ENCODE measurements around the gene SYCE1. TPM values are rescaled to one million over a fixed set of nuclear protein-coding genes. Genes with fewer than 3 reads are reported as not detected.
A peak's percentile ranks its signal among the peaks of the same experiment; 100 is the strongest.
"Not testable (repeated sequence)": the region's sequence is repeated elsewhere in the genome, so short reads cannot be mapped to it uniquely, and the experiment has no call there.

Gene SYCE1, protein sequence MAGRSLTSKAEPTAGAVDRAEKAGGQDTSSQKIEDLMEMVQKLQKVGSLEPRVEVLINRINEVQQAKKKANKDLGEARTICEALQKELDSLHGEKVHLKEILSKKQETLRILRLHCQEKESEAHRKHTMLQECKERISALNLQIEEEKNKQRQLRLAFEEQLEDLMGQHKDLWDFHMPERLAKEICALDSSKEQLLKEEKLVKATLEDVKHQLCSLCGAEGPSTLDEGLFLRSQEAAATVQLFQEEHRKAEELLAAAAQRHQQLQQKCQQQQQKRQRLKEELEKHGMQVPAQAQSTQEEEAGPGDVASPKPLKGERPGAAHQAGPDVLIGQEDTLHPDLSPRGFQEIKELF
- not detected for total RNA-seq

DNA sequence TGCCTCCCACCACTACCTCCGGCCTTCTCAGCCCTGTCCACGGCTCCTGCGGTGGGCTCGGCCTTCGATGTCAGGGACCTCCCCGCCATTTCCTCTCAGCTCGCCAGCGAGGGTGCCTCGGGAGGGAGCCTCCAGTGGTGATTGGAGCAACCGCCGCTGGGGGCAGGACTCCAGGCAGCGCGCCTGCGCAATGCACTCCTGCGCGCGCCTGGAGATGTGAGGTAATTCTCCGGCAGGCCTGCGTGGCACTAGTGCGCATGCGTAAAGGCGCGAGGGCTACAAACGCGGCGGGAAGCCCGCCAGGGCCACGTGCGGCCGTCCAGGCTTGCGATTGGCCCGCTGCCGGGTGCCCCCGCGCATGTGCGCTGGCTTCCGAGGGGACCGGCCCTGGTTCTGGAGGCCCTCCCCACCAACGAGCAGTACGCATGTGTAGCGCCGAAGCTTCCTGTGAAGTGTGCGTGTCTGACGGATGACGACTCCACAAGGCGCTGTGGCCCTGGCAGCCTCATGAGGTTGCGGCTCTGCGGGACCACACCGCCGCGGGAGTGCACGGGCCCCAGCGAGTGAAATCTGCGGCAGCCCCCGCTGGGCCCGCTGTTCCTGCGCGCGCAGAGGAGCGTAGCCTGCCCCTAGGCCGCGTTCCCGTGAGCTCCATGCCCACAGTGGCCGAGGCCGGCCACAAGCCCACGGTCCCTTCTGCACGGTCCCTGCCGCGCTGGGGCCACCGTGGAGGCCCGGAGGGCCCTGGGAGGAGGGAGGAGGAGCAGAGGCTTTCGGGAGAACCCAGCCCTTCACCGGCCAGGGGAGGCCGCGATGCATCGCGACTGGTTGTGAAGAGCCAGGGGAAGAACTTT lies at the start of gene SYCE1:
Gene SYCE1 (minus strand): TSS at position 143 of the 854 bp plus-strand sequence. CDS start 54 bp downstream, at position 89.
- H3K27me3 ChIP-seq: no peaks in the 10 kb centered on the region
- H3K4me3 ChIP-seq: no peak within 1 kb of the TSS
- DNase-seq: no peak
- no peak within 1 kb of the TSS for H3K9ac ChIP-seq (ENCODE audit: low read depth in 2 of 2, low read length in 2 of 2)
- intact Hi-C loops (cut with DNase I): no loop called here
- H3K4me1 ChIP-seq: no peaks in the 10 kb centered on the region
- no peaks in the 10 kb centered on the region for H3K9me3 ChIP-seq
- H3K36me3 ChIP-seq: no peaks in the 10 kb centered on the region
- no peak within 1 kb of the TSS for H3K27ac ChIP-seq
- TF ChIP-seq, protein P1, sequence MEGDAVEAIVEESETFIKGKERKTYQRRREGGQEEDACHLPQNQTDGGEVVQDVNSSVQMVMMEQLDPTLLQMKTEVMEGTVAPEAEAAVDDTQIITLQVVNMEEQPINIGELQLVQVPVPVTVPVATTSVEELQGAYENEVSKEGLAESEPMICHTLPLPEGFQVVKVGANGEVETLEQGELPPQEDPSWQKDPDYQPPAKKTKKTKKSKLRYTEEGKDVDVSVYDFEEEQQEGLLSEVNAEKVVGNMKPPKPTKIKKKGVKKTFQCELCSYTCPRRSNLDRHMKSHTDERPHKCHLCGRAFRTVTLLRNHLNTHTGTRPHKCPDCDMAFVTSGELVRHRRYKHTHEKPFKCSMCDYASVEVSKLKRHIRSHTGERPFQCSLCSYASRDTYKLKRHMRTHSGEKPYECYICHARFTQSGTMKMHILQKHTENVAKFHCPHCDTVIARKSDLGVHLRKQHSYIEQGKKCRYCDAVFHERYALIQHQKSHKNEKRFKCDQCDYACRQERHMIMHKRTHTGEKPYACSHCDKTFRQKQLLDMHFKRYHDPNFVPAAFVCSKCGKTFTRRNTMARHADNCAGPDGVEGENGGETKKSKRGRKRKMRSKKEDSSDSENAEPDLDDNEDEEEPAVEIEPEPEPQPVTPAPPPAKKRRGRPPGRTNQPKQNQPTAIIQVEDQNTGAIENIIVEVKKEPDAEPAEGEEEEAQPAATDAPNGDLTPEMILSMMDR (IDR thresholded peaks at IDR 0.05): no peak

DNA sequence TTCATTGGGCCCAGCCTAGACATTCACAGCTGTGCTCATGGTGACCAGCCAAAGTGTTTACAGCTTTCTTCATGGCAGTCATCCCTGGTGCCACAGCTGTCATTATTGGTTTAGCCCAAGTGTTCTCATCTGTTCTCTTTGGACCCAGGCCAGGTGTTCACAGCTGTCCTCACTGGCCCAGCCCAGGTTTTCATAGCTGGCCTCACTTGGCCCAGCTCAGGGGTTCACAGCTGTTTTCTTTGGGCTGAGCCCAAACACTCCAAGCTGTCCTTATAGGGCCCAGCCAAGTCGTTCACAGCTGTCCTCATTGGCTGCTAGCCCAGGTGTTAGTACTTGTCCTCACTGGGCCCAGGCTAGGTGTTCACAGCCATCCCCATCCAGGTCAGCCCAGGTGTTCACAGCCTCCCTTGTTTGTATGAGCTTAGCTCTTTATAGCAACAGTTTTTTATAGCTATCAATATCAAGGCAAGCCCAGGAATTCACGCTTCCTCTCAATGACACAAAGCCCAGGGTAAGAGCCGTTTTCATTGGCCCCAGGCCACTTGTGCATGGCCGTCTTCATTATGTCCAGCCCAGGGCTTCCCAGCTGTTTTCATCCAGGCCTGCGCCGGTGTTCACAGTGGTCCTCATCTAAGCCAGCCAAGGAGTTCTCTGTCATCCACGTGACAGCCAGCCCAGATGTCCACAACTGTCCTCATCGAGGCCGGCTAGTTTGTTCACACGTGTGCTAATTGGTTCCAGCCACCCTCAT lies 49.6 kb upstream of the SYCE1 start:
- peak; percentile 23 for DNase-seq
- TF ChIP-seq, protein P1 (IDR thresholded peaks at IDR 0.05): no peak
- intact Hi-C loops (cut with DNase I): no loop called here
- Histone ChIP-seq H3K9me3 (no peaks in the 10 kb centered on the region), H3K27me3 (no peaks in the 10 kb centered on the region), H3K4me3 (no peak overlapping the region), H3K36me3 (no peaks in the 10 kb centered on the region), H3K27ac (no peak overlapping the region), H3K4me1 (no peaks in the 10 kb centered on the region), H3K9ac (ENCODE audit: low read depth in 2 of 2, low read length in 2 of 2) (no peak overlapping the region)

DNA sequence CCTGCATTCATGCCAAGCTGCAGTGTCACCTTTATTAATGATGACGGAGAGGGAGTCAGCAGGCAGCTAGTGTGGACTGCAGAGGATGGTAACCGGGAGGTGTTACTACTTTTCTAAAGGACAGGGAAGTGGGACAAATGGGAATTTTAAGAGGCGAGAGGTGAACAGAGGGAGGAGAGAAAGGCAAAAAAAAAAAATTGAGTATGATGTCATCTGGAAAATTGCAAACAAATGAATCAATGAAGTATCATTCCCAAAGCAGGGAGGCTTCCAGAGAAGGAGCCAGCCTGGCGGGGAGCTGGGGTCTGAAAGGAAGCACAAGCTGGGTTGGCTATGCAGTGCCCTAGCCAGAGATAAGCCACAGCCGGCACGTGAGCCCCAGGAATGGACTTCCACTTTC lies 48.3 kb upstream of the SYCE1 start:
- no peak overlapping the region for H3K4me3 ChIP-seq
- no peak for DNase-seq
- H3K27me3 ChIP-seq: no peaks in the 10 kb centered on the region
- H3K9ac ChIP-seq (ENCODE audit: low read depth in 2 of 2, low read length in 2 of 2): no peak overlapping the region
- no peak overlapping the region for H3K27ac ChIP-seq
- TF ChIP-seq, protein P1 (IDR thresholded peaks at IDR 0.05): no peak
- no peaks in the 10 kb centered on the region for H3K9me3 ChIP-seq
- H3K4me1 ChIP-seq: no peaks in the 10 kb centered on the region
- no peaks in the 10 kb centered on the region for H3K36me3 ChIP-seq
- intact Hi-C loops (cut with DNase I): no loop called here

DNA sequence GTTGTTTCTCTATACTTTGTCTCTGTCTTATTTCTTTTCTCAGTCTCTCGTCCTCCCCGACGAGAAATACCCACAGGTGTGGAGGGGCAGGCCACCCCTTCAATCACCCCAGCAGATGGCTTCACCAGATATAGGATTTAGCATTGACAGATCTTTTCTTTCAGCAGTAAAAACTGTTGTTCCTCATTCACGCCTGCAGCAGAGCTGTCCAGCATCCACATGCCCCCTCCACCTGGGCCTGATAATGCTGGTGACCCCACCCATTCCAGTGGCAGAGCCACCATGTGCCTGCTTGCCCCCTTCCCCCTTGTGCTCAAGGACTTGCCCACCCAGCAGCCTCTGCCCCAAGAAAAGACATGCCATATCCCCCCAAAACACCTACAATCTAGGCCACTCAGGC lies 45.7 kb upstream of the SYCE1 start:
- TF ChIP-seq, protein P1 (IDR thresholded peaks at IDR 0.05): no peak
- Histone ChIP-seq H3K9me3 (no peaks in the 10 kb centered on the region), H3K4me1 (no peaks in the 10 kb centered on the region), H3K27ac (no peak overlapping the region), H3K9ac (ENCODE audit: low read depth in 2 of 2, low read length in 2 of 2) (no peak overlapping the region), H3K27me3 (no peaks in the 10 kb centered on the region), H3K4me3 (no peak overlapping the region), H3K36me3 (no peaks in the 10 kb centered on the region)
- intact Hi-C loops (cut with DNase I): no loop called here
- no peak for DNase-seq

DNA sequence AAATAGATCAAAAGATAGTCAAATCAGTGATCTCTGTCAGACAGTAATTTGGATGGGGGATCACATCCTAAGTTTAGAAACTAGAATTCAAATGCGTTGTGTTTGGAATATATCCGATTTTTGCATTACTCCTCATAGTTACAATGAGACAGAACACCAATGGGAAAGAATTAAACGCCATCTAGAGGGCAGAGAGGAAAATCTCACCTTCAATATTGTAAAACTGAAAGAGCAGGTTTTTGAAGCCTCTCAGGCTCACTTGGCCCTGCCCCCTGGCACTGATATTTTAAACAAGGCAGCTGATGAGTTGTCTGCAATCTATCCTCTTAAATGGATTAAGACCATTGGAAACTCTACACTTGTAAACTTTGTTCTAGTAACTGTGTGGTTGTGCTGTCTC lies 43.5 kb upstream of the SYCE1 start:
- no peaks in the 10 kb centered on the region for H3K4me1 ChIP-seq
- TF ChIP-seq, protein P1 (IDR thresholded peaks at IDR 0.05): no peak
- no peak overlapping the region for H3K4me3 ChIP-seq
- no peaks in the 10 kb centered on the region for H3K27me3 ChIP-seq
- intact Hi-C loops (cut with DNase I): no loop called here
- no peak overlapping the region for H3K9ac ChIP-seq (ENCODE audit: low read depth in 2 of 2, low read length in 2 of 2)
- DNase-seq: no peak
- H3K36me3 ChIP-seq: no peaks in the 10 kb centered on the region
- H3K9me3 ChIP-seq: no peaks in the 10 kb centered on the region
- no peak overlapping the region for H3K27ac ChIP-seq

DNA sequence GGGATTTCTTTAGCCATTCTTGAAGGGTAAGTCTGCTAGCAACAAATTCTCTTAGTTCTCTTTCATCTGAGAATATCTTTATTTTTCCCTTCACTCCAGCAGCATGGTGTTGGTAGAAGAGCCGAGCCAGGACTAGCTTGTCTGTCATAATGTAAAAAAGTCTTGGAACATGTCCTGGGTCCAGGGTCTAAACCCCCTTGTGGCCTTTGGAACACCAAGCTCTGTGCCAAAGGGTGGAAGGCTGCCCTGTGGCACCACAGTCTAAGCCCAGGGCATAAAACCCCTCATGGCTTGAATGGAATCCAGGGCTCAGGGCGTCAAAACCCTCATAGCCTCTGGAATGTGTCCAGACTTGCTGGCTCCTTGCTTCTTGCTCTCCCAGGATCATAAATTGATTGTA lies 38.1 kb upstream of the SYCE1 start:
- DNase-seq; H3K36me3 ChIP-seq; H3K27me3 ChIP-seq; H3K4me3 ChIP-seq; H3K4me1 ChIP-seq; intact Hi-C loops (cut with DNase I); H3K27ac ChIP-seq; H3K9ac ChIP-seq (ENCODE audit: low read depth in 2 of 2, low read length in 2 of 2); H3K9me3 ChIP-seq: not testable (repeated sequence)
